Ovary (tissue), 3 donors: ENCODE data around the gene HSD17B3.

ENCODE experiments used
- EP300 ChIP-seq: sonication (generic); formaldehyde crosslinking; IDR thresholded peaks from one replicate; pipeline ENCODE4 v1.6.1; 2017; ENCODE audit warnings: antibody characterized with exemption
- POLR2A ChIP-seq: fragments of 450-650 bp; IDR thresholded peaks from one replicate; pipeline ENCODE4 v1.6.1; 2017; ENCODE audit warnings: antibody characterized with exemption, mild to moderate bottlenecking, moderate library complexity
- TF ChIP-seq, protein P1 (sequence below), 3 donors: fragments of 450-650 bp in 2 of 3; fragments of 200-600 bp in 1 of 3; IDR thresholded peaks; one replicate each; pipeline versions ENCODE4 v1.5.1 to v1.8.0; 2016 to 2022; ENCODE audit warnings: antibody characterized with exemption in 3 of 3, mild to moderate bottlenecking in 1 of 3
- donor health status: DM: no; HTN: no; CAD: no.

GRCh38 chr9:96195541-96195940 is 106.4 kb downstream of the HSD17B3 start:
- TF ChIP-seq, protein P1, sequence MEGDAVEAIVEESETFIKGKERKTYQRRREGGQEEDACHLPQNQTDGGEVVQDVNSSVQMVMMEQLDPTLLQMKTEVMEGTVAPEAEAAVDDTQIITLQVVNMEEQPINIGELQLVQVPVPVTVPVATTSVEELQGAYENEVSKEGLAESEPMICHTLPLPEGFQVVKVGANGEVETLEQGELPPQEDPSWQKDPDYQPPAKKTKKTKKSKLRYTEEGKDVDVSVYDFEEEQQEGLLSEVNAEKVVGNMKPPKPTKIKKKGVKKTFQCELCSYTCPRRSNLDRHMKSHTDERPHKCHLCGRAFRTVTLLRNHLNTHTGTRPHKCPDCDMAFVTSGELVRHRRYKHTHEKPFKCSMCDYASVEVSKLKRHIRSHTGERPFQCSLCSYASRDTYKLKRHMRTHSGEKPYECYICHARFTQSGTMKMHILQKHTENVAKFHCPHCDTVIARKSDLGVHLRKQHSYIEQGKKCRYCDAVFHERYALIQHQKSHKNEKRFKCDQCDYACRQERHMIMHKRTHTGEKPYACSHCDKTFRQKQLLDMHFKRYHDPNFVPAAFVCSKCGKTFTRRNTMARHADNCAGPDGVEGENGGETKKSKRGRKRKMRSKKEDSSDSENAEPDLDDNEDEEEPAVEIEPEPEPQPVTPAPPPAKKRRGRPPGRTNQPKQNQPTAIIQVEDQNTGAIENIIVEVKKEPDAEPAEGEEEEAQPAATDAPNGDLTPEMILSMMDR (IDR thresholded peaks at IDR 0.05): no peak
- TF ChIP-seq POLR2A (no peak), EP300 (no peak)
